ENCODE data around the gene UAP1L1. TPM values are rescaled to one million over a fixed set of nuclear protein-coding genes. Genes with fewer than 3 reads are reported as not detected.
"Not testable (repeated sequence)": the region's sequence is repeated elsewhere in the genome, so short reads cannot be mapped to it uniquely, and the experiment has no call there.

Gene UAP1L1
- 12.6 TPM for total RNA-seq
- long read RNA-seq, partial matches to known transcripts: 2 of 13 reads
- long read RNA-seq, other reads (novel, unspliced or antisense): 7 of 13 reads

DNA sequence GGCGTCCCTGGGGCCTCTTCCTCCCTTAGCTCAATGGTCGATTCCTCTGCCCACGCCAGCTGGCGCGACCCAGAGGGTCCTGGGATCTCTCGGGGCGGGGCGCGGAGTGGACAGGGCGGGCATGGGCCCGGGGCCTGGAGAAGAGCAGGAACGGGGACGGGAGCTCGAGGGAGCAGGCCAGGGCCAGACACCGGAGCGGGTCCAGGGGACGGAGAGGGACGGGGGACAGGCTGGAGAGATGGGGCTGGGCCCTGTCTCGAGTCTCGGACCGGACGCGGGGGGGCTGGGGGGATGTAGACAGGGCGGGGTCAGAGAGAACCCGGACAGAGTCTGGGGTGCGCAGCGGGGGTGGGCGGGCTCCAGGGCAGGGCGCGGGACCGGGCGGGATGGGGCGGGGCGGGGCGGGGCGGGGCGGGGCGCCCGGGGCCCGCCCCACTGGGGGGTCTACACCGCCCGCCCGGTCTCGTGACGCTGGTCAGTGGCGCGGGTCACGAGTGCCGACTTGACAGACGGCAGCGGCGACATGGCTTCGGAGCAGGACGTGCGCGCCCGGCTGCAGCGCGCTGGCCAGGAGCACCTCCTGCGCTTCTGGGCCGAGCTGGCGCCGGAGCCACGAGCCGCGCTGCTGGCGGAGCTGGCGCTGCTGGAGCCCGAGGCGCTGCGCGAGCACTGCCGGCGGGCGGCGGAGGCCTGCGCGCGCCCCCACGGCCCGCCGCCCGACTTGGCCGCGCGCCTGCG, at the start of gene UAP1L1:
Gene UAP1L1 (plus strand): TSS at position 508 of the 738 bp plus-strand sequence. CDS start 16 bp downstream, at position 524.
- intact Hi-C loops (cut with micrococcal nuclease): no loop called here
- ATAC-seq: peak; percentile 78
- DNase-seq: peak; percentile 91

DNA sequence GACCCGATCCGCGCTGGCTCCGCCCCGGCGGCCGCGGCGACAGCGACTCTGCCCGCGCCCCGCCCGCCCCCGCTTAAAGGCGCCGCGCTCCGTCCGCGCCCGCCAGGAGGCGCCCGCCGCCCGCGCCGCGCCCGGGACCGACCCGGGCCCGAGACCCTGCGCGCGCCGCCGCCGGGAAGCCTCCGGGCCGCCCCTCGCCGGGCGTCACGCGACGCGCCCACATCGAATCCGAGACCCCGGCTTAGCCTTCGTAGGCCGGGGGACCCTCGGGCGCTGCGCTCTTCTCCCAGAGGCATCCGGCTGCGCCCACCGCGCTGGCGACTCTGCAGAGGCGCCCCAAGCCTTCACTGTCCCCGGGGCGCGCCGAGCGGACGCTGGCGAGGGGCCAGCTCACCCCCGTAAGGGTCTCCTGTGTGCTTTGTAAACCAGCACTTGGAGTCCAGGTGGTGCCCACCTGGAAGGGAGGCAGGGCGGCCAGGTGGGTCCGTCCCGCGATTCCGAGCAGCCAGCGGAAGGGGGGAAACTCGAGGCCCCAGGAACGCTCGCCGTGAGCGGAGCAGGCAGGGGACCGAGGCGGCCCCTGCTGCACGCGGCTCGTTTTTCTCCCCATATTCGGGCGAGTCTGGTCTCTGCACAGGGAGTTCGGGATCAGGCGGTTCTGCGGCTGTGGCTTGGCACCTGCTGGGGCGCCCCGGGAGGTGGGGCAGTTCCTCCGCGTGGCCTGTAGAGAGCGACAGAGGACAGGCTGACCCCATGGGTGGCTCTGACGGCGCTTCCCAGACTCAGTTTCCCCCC, 48.9 kb upstream of the UAP1L1 start:
- intact Hi-C loops (cut with micrococcal nuclease): no loop called here
- ATAC-seq (peak; percentile 69), DNase-seq (peak; percentile 90)

GRCh38 chr9:137029058-137029936, 48.0 kb upstream of the UAP1L1 start:
- ATAC-seq: peak; percentile 75
- DNase-seq: peak; percentile 90
- intact Hi-C loops (cut with micrococcal nuclease): no loop called here

DNA sequence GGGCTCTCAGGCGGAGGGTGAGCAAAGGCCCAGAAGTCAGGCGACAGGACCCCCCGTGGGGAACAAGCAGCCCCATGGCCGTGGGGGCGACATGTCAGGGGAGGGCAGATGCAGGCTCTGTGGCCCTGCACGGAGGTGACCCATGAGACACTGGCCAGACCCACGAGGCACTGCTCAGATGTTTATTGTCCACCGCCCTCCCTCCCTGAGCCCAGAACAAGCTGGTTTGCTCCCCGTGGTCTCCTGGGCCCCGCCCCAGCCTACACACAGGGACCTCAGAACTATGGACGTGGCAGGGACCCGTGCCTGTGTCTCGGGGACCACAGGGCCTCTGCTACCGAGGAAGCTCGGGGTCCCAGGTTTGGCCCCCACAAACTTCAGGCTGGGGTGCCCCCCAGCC, 47.3 kb upstream of the UAP1L1 start:
- no peak for ATAC-seq
- DNase-seq: no peak
- intact Hi-C loops (cut with micrococcal nuclease): no loop called here

DNA sequence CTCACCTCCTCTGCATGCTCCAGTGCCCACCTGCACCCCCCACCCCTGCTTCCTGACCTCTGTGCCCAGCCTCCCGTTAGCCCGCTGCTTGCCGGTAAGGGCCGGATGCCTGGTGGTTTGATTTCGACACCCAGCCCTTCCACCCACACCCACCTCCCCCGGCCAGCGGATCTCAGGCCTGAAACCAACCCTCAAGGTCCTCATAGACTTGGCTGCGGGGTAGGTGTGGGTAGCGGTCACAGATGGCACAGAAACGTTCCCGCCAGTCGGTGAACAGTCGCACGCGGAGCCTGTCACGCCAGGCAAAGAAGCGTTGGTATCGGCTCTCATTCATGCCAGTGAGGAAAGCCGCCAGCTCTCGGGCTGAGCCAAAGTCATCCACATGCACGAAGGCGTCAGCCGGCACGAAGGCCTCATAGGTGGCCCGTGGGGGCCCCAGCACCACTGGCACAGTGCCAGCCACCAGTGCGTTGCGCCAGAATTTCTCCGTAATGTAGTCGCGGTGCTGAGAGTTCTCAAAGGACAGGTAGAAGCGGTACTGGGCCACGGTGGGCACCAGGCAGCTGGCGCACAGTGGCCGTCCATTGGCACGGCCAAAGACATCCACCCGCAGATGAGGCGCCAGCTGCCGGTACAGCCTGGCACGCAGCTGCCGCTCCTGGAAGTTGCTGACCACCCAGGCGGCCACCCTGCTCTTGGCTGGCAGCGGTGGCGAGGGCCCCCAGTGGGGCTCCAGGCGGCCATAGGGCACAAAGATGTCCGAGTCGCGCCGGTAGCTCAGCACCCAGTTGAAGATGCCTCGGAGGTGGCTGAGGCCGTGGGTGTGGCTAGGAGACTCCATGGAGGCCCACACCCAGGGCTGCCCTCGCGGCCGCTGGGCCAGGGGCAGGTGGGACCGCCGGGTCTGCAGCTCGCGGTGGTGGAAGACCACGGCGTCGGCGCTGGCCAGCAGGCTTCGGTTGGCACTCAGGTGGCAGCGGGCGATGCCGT, 46.5 kb upstream of the UAP1L1 start:
- intact Hi-C loops (cut with micrococcal nuclease): no loop called here
- DNase-seq: no peak
- no peak for ATAC-seq

DNA sequence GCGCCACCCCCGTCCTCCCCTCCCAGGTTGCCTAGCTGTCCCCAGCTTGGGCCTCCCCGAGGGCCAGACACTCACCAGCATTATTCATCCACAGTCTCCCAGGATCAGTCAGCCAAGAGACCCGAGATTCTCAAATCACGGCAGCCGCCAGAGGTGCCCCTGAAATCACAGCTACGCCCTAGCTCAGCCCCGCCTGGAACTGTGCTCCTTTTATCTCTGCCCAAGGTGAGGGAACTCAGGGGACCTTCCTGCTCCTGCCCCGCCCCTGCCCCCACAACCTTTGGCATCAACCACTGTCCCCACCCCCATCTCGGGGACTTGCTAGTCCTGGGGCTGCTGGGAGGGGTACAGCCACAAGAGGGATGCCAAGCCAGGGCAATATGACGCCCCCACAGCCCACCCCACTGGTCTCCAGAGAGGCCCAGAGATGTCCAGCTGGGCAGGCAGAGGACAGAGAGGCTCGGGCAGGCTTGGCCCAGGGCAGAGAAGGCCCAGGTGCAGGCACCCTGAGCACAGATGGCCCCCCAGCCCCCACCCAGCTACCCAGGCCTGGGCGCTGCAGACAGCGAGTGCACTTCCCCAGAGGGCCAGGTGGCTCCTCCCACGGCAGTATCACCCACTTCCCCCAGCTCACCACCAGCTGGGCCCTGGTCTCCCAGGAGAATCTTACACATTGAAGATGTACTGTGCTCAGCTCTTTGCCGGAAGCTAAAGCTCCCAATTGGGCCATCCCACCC, 45.2 kb upstream of the UAP1L1 start, which contains the start of gene FUT7:
Gene FUT7 (minus strand): TSS at position 185 of the 737 bp plus-strand sequence. CDS start 97 bp downstream, at position 88.
- intact Hi-C loops (cut with micrococcal nuclease): no loop called here
- ATAC-seq (no peak), DNase-seq (peak; percentile 50)

DNA sequence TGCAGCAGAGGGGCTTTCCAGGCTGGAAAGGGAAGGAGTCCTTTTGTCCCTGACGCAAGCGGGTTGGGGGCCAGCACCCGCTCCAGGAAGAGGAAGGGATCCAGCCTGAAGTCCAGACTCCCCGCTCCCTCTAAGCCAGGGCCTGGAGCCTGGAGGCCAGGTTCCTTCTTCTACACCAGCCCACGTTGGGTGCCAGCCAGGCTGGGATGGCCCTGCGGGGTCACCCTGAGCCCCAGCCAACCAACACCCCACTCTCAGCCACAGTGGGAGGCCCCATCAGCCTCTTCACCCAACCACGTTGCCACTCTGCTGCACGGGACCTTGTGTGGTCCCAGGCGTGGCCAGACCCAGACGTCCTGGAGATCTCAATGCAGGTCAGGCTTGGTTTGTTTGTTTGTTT, 44.5 kb upstream of the UAP1L1 start:
- ATAC-seq: peak; percentile 22
- intact Hi-C loops (cut with micrococcal nuclease): no loop called here
- DNase-seq: peak; percentile 80

DNA sequence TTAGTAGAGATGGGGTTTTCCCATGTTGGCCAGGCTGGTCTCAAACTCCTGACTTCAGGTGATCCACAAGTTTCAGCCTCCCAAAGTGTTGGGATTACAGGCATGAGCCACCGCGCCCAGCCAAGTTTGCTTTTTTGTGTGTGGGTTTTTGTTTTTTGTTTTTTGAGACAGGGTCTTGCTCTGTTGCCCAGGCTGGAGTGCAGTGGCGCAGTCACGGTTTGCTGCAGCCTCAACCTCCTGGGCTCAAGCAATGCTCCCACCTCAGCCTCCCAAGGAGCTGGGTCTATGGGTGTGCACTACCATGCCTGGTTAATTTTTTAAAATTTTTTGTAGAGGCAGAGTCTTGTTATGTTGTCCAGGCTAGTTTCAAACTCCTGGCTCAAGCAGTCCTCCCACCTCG, 43.8 kb upstream of the UAP1L1 start:
- DNase-seq; ATAC-seq; intact Hi-C loops (cut with micrococcal nuclease): not testable (repeated sequence)

GRCh38 chr9:137034039-137034708, 43.1 kb upstream of the UAP1L1 start:
- intact Hi-C loops (cut with micrococcal nuclease): no loop called here
- DNase-seq: peak; percentile 68

GRCh38 chr9:137034709-137035506, 42.4 kb upstream of the UAP1L1 start:
- DNase-seq: peak; percentile 86
- peak; percentile 81 for ATAC-seq
- intact Hi-C loops (cut with micrococcal nuclease): no loop called here

More at GRCh38 chr9:137034039-137034708, 43.1 kb upstream of the UAP1L1 start:
- peak; percentile 9 for ATAC-seq

GRCh38 chr9:137035507-137035834, 41.8 kb upstream of the UAP1L1 start:
- intact Hi-C loops (cut with micrococcal nuclease): no loop called here
- DNase-seq (no peak), ATAC-seq (no peak)

- DNase-seq: no peak
- intact Hi-C loops (cut with micrococcal nuclease): no loop called here
- ATAC-seq: no peak
These were observed 41.4 kb upstream of the UAP1L1 start for GRCh38 chr9:137035937-137036336.

DNA sequence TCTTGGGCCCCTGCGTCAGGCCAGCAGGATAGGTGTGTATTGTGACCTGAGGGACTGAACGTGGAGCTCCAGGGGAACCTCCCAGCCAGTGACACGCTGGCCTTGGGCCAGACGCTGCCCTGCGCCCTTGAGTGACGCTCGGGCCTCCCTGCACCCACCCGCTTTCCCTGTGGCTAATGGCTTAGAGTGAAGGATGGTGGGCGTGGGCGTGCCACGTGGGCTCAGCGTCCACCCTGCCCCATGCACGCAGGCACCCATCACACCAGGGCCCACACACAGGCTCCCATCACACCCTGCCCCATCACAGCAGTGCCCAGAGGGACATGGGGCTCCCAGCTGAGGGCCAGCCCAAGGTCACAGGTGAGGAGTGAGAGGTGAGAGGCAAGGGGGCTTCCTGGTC, 40.3 kb upstream of the UAP1L1 start:
- DNase-seq: no peak
- intact Hi-C loops (cut with micrococcal nuclease): no loop called here
- no peak for ATAC-seq

GRCh38 chr9:137037483-137037882, 39.8 kb upstream of the UAP1L1 start:
- DNase-seq (no peak), ATAC-seq (no peak)
- intact Hi-C loops (cut with micrococcal nuclease): no loop called here

DNA sequence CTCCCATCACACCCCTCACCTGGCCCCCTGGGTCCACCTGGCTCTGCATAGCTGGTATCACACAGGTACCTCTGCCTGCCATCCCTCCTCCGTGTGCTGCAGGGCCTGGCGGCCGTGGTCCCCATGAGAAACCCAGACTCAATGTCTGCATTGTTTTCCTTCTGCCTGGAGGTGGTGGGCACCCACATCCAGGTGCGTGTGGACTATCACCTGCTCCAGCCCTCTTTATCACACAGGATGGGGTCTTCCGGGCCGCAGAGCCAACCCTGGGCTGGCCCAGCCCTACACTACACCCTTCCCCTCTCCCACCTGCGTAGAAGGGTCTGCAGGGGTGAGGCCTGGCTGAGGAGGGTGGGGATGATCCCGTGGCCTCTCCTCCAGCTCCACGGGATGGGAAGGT, 38.4 kb upstream of the UAP1L1 start:
- intact Hi-C loops (cut with micrococcal nuclease): no loop called here
- ATAC-seq (no peak), DNase-seq (no peak)

All from left ventricle myocardium superior (tissue), 1 donor.